ENCODE data around the gene WDR38.

GRCh38 chr9:124875501-124875900 lies 22.2 kb downstream of the WDR38 start:
- no peak for TF ChIP-seq EZH2phosphoT487 (IDR thresholded peaks at IDR 0.05; ENCODE audit: borderline replicate concordance, low read length)
- TF ChIP-seq CTCF (IDR thresholded peaks at IDR 0.05; ENCODE audit: low read depth, low read length, poor library complexity, severe bottlenecking) = no peak
